HepG2 (cell line): ENCODE results near the gene HES3. TPM values are rescaled to one million over a fixed set of nuclear protein-coding genes. Genes with fewer than 3 reads are reported as not detected.

ENCODE experiments used
- CBX5 ChIP-seq: sonication (generic); formaldehyde crosslinking; IDR thresholded peaks from 2 replicates; pipeline ENCODE4 v1.4.0; 2020; ENCODE audit warnings: missing genetic modification reagents, borderline replicate concordance
- CHD4 ChIP-seq: fragments of 200-600 bp; sonication (generic); IDR thresholded peaks from 2 replicates; pipeline ENCODE4 v1.7.0; 2017; ENCODE audit warnings: mild to moderate bottlenecking, low read length, borderline replicate concordance
- HNF4G ChIP-seq, 2 experiments: sonication (generic) in 1 of 2; formaldehyde crosslinking in 1 of 2; IDR thresholded peaks; 2 replicates each; pipeline versions ENCODE4 v1.4.0 to v1.6.1; 2011 to 2020; ENCODE audit warnings: borderline replicate concordance in 2 of 2, low read depth in 2 of 2, mild to moderate bottlenecking in 2 of 2, low read length in 1 of 2, missing genetic modification reagents in 1 of 2, moderate library complexity in 1 of 2
- KDM6A ChIP-seq: IDR thresholded peaks from 2 replicates; pipeline ENCODE4 v1.6.1; 2016; ENCODE audit warnings: low read depth
- PHF8 ChIP-seq: sonication (generic); formaldehyde crosslinking; IDR thresholded peaks from 2 replicates; pipeline ENCODE4 v1.5.0; 2020; ENCODE audit warnings: missing genetic modification reagents
- ZNF768 ChIP-seq: sonication (generic); formaldehyde crosslinking; IDR thresholded peaks from 2 replicates; pipeline ENCODE4 v1.4.0; 2020; ENCODE audit warnings: missing genetic modification reagents
- polyA plus RNA-seq, 8 experiments: library from polyadenylated mRNA; depleted of rRNA in 3 of 8; stranded (reverse) in 7 of 8; unstranded in 1 of 8; fragments of >200 nt; fragmentation: Illumina TruSeq in 4 of 8; extraction: Trizol in 4 of 8; gene quantifications; 2 replicates each; pipeline versions ENCODE4 v1.2.1 to v1.2.3, GENCODE V29; 2011 to 2016; ENCODE audit warnings: low read depth in 4 of 8, missing spikeins in 1 of 8, mixed read lengths in 1 of 8; ENCODE audit not compliant: insufficient read depth in 1 of 8
- total RNA-seq, 5 experiments: library from RNA; depleted of rRNA; stranded (reverse); fragments of >200 nt; fragmentation: Illumina TruSeq; extraction: Trizol; gene quantifications; 2 replicates each; pipeline ENCODE4 v1.2.3, GENCODE V29; 2016; ENCODE audit warnings: low read depth in 1 of 5
- TF ChIP-seq, protein P1 (sequence below), 2 experiments: sonication (generic) in 1 of 2; formaldehyde crosslinking in 1 of 2; IDR thresholded peaks; 2 replicates each; pipeline versions ENCODE4 v1.4.0 to v1.6.1; 2016 to 2020; ENCODE audit warnings: borderline replicate concordance in 1 of 2, low read depth in 1 of 2, mild to moderate bottlenecking in 1 of 2, missing genetic modification reagents in 1 of 2
- TF ChIP-seq, protein P2 (sequence below): sonication (generic); formaldehyde crosslinking; IDR thresholded peaks from 2 replicates; pipeline ENCODE4 v1.4.0; 2020; ENCODE audit warnings: missing genetic modification reagents
- TF ChIP-seq, protein P3 (sequence below): sonication (generic); formaldehyde crosslinking; IDR thresholded peaks from 2 replicates; pipeline ENCODE4 v1.4.0; 2020; ENCODE audit warnings: low read depth, missing genetic modification reagents
- TF ChIP-seq, protein P4 (sequence below): sonication (generic); formaldehyde crosslinking; IDR thresholded peaks from 2 replicates; pipeline ENCODE4 v1.4.0; 2020; ENCODE audit warnings: mild to moderate bottlenecking, missing genetic modification reagents
- TF ChIP-seq, protein P5 (sequence below): sonication (generic); formaldehyde crosslinking; IDR thresholded peaks from 2 replicates; pipeline ENCODE4 v1.8.0; 2022; ENCODE audit warnings: mild to moderate bottlenecking, missing genetic modification reagents, moderate library complexity

The HES3 gene
- total and polyA plus RNA-seq, 2 of the 13 experiments (the other 11 are each of a cell fraction or from before 2014, with no cell fraction given): not detected

DNA sequence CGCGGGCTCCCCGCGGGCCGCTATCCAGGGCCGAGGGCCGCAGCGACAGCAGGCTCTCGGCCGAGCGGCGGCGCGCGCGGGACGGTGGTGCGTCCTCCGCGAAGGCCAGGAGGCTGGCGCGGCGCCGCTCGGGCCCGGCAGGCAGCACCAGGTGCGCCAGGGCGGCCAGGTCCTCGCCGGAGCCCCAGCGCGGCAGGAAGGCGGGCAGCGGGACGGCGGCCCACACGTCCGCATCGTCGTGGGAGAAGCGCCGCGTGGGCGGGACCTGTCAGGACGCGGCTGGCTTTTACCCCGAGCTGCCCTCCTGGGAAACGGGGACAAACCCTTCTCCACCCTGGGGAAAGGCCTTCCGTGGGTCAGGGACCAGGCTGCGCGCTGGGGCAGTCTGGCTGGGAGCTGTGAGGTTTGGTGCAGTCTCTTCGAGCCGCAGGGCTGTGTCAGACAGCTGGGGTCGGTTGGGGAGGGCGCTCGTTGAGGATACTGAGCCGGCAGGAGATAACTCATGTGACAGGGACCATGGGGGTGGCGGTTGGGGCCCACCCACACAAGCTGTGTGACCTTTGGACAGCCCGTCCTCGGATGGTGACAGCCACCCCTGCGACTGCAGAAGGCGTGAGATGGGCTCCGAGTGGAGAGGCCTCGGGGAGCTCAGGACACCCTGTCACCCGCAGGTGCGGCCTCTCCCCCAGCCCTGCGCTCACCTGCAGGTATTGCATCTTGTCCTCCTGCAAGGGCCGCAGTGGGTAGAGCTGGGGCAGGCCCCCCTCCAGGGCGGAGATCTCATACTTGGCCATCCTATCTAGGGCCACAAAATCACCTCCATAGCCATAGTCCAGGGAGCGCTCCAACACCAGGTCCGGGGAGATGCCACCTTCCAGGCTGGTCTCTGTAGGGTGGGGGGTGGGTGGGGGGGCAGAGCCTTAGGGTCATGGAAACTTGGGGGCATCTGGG lies 6.0 kb downstream of the HES3 start (continued):
- TF ChIP-seq, protein P1, sequence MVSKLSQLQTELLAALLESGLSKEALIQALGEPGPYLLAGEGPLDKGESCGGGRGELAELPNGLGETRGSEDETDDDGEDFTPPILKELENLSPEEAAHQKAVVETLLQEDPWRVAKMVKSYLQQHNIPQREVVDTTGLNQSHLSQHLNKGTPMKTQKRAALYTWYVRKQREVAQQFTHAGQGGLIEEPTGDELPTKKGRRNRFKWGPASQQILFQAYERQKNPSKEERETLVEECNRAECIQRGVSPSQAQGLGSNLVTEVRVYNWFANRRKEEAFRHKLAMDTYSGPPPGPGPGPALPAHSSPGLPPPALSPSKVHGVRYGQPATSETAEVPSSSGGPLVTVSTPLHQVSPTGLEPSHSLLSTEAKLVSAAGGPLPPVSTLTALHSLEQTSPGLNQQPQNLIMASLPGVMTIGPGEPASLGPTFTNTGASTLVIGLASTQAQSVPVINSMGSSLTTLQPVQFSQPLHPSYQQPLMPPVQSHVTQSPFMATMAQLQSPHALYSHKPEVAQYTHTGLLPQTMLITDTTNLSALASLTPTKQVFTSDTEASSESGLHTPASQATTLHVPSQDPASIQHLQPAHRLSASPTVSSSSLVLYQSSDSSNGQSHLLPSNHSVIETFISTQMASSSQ (IDR thresholded peaks at IDR 0.05; ENCODE audit: low read depth): no peak
- TF ChIP-seq, protein P1 (CRISPR knock-in tag; IDR thresholded peaks at IDR 0.05; ENCODE audit: borderline replicate concordance): no peak
- TF ChIP-seq, protein P2, sequence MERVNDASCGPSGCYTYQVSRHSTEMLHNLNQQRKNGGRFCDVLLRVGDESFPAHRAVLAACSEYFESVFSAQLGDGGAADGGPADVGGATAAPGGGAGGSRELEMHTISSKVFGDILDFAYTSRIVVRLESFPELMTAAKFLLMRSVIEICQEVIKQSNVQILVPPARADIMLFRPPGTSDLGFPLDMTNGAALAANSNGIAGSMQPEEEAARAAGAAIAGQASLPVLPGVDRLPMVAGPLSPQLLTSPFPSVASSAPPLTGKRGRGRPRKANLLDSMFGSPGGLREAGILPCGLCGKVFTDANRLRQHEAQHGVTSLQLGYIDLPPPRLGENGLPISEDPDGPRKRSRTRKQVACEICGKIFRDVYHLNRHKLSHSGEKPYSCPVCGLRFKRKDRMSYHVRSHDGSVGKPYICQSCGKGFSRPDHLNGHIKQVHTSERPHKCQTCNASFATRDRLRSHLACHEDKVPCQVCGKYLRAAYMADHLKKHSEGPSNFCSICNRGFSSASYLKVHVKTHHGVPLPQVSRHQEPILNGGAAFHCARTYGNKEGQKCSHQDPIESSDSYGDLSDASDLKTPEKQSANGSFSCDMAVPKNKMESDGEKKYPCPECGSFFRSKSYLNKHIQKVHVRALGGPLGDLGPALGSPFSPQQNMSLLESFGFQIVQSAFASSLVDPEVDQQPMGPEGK (CRISPR knock-in tag): peak; percentile 87
- no peak for TF ChIP-seq KDM6A
- TF ChIP-seq, protein P3, sequence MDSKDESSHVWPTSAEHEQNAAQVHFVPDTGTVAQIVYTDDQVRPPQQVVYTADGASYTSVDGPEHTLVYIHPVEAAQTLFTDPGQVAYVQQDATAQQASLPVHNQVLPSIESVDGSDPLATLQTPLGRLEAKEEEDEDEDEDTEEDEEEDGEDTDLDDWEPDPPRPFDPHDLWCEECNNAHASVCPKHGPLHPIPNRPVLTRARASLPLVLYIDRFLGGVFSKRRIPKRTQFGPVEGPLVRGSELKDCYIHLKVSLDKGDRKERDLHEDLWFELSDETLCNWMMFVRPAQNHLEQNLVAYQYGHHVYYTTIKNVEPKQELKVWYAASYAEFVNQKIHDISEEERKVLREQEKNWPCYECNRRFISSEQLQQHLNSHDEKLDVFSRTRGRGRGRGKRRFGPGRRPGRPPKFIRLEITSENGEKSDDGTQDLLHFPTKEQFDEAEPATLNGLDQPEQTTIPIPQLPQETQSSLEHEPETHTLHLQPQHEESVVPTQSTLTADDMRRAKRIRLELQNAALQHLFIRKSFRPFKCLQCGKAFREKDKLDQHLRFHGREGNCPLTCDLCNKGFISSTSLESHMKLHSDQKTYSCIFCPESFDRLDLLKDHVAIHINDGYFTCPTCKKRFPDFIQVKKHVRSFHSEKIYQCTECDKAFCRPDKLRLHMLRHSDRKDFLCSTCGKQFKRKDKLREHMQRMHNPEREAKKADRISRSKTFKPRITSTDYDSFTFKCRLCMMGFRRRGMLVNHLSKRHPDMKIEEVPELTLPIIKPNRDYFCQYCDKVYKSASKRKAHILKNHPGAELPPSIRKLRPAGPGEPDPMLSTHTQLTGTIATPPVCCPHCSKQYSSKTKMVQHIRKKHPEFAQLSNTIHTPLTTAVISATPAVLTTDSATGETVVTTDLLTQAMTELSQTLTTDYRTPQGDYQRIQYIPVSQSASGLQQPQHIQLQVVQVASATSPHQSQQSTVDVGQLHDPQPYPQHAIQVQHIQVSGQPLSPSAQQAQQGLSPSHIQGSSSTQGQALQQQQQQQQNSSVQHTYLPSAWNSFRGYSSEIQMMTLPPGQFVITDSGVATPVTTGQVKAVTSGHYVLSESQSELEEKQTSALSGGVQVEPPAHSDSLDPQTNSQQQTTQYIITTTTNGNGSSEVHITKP (CRISPR knock-in tag): 0 out of 2 replicates have a peak, but pooled peaks have one; percentile 39
- no peak for TF ChIP-seq CHD4
- TF ChIP-seq PHF8 (CRISPR knock-in tag): 0 out of 2 replicates have a peak, but pooled peaks have one; percentile 13
- TF ChIP-seq ZNF768 (CRISPR knock-in tag): 0 out of 2 replicates have a peak, but pooled peaks have one; percentile 10
- no peak for TF ChIP-seq HNF4G (IDR thresholded peaks at IDR 0.05; ENCODE audit: borderline replicate concordance, low read depth, low read length)
- TF ChIP-seq HNF4G (CRISPR knock-in tag; IDR thresholded peaks at IDR 0.05; ENCODE audit: borderline replicate concordance, low read depth): no peak
- TF ChIP-seq, protein P4, sequence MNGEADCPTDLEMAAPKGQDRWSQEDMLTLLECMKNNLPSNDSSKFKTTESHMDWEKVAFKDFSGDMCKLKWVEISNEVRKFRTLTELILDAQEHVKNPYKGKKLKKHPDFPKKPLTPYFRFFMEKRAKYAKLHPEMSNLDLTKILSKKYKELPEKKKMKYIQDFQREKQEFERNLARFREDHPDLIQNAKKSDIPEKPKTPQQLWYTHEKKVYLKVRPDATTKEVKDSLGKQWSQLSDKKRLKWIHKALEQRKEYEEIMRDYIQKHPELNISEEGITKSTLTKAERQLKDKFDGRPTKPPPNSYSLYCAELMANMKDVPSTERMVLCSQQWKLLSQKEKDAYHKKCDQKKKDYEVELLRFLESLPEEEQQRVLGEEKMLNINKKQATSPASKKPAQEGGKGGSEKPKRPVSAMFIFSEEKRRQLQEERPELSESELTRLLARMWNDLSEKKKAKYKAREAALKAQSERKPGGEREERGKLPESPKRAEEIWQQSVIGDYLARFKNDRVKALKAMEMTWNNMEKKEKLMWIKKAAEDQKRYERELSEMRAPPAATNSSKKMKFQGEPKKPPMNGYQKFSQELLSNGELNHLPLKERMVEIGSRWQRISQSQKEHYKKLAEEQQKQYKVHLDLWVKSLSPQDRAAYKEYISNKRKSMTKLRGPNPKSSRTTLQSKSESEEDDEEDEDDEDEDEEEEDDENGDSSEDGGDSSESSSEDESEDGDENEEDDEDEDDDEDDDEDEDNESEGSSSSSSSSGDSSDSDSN (CRISPR knock-in tag): 0 out of 2 replicates have a peak, but pooled peaks have one; percentile 44
- TF ChIP-seq, protein P5, sequence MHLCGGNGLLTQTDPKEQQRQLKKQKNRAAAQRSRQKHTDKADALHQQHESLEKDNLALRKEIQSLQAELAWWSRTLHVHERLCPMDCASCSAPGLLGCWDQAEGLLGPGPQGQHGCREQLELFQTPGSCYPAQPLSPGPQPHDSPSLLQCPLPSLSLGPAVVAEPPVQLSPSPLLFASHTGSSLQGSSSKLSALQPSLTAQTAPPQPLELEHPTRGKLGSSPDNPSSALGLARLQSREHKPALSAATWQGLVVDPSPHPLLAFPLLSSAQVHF (CRISPR knock-in tag): no peak
- TF ChIP-seq CBX5 (CRISPR knock-in tag): no peak
